C4-2B (cell line): ENCODE data around the gene DEPDC1B.

Experiments
- CTCF ChIP-seq: fragments of 450-650 bp; conservative IDR thresholded peaks from 2 replicates; pipeline ENCODE4 v1.5.1; 2017; ENCODE audit warnings: mild to moderate bottlenecking
- ZFX ChIP-seq: fragments of 450-650 bp; IDR thresholded peaks from 2 replicates; pipeline ENCODE4 v1.6.1; 2017

DNA sequence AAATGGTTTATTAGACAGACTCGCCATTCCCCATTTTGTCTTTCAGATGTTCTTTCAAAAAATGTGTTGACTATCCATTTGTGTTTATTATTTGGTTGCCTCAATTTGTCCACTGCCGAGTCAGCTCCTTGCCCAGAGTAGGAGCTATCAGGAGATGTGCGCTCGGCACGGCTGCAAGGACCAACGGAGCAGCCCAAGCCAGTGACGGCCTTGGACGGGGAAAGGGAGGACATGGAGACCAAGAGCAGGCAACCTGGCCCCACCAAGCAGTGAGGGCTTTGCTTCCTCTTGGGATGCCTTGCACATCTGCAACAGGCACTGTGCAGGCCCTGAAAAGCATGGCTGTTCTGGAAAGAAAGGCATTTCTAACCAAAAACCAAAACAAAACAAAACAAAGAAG lies 69.8 kb downstream of the DEPDC1B start:
- no peak for TF ChIP-seq CTCF
- no peak for TF ChIP-seq ZFX
